HG03025 (cell line): Measurements from ENCODE around the gene COTL1.
"Not testable (repeated sequence)": the region's sequence is repeated elsewhere in the genome, so short reads cannot be mapped to it uniquely, and the experiment has no call there.

Source experiments
- ATAC-seq: cut with Tn5 transposase; IDR thresholded peaks from one replicate; pipeline ENCODE4 v1.9.1; 2021; ENCODE audit warnings: mild to moderate bottlenecking, moderate library complexity; ENCODE audit not compliant: unreplicated experiment, low FRiP score

Gene COTL1

GRCh38 chr16:84535408-84535807 is 82.5 kb downstream of the COTL1 start:
- ATAC-seq, result no peak

DNA sequence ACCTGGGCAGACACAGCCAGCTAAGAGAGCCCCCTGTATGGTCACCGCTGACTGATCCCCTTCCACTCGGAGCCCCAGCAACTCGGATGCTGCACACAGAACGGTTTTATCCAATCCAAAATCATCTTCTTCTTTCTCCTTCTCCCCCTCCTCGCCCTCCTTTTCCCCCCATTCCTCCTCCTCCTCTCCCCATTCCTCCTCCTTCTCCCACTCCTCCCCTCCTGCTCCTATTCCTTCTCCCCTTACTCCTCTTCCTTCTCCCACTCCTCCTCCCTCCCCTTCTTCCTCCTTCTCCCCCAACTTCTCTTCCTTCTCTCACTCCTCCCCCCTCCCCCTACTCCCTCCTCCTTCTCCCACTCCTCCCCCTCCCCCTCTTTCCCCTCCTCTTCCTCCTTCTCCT is 83.1 kb downstream of the COTL1 start:
- no peak for ATAC-seq

- no peak for ATAC-seq
Observed at GRCh38 chr16:84532855-84533486, 84.9 kb downstream of the COTL1 start.

GRCh38 chr16:84532291-84532724 is 85.6 kb downstream of the COTL1 start:
- no peak for ATAC-seq

DNA sequence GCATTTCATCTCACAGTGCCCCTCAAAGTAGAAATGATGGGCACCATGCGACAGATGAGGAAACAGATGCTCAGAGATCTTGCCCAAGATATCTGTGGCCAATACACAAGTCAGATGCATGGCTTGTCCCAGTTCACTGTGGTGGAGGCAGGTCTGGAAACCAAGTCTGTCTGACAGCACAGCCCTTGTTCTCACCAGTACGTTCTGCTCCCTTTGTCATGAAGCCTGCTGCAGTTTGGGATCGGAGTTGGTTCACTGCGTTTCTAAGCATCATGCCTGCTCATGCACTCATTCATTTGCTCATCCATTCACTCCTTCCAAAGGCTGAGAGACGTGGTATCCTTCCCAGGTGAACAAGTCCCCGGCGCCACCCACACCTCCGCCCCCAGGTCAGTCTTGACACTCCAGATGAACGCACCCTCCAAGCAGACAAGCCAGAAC is 86.2 kb downstream of the COTL1 start:
- no peak for ATAC-seq

- ATAC-seq, result no peak
Observed at GRCh38 chr16:84530590-84530989, 87.3 kb downstream of the COTL1 start.

GRCh38 chr16:84529607-84530006 is 88.3 kb downstream of the COTL1 start:
- no peak for ATAC-seq

GRCh38 chr16:84528322-84528721 is 89.6 kb downstream of the COTL1 start:
- ATAC-seq, result no peak

DNA sequence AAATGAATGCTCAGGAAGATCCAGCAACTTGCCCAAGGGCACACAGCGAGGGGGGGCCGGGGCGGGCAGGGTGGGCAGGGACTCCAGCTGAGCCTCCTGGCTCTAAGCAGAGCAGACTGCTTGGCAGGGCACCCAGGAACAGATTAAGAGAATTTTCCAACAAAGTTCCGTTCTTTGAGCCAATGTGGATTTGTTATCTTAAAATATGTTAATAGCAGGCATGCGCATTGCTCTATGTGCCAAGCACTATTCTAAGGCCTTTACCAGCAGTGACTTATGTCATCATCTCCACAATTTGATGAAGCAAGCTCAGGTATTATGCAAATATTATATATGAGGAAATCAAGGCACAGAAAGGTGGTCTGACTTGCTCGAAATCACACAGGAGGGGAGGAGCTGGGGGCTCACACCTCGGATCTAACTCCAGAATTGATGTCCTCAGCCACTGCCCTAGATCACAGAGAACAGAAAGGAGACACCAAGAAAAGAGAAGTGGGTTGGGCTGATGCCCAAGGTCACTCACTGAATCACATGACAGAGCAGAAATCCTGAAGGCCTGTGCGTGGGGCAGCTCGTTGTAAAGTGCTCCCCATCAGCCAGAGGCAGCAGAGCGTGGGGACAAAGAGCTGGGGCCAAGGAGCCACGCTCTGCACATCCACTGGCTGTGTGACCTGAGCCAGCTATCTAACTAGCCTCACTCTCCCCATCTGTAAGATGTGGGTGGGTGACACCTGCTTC is 90.2 kb downstream of the COTL1 start:
- no peak for ATAC-seq

- no peak for ATAC-seq
Observed at GRCh38 chr16:84526794-84527531, 90.9 kb downstream of the COTL1 start.

- ATAC-seq, result not testable (repeated sequence)
Observed at GRCh38 chr16:84524941-84525581, 92.8 kb downstream of the COTL1 start.

- no peak for ATAC-seq
Observed at GRCh38 chr16:84524346-84524920, 93.4 kb downstream of the COTL1 start.

DNA sequence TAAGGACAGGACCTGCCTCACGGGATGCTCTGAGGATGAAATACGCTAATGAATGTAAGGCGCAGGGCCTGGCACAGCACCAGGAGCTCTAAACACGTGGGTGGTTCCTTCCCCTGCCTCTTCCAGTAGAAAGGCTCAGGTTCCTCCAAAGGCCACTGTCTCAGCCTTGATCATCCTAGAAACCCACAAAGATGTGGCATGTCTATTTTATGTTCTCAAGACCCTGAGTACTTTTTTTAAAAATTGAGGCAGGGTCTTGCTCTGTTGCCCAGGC is 96.4 kb downstream of the COTL1 start:
- no peak for ATAC-seq

GRCh38 chr16:84520725-84521496 is 97.0 kb downstream of the COTL1 start:
- no peak for ATAC-seq

DNA sequence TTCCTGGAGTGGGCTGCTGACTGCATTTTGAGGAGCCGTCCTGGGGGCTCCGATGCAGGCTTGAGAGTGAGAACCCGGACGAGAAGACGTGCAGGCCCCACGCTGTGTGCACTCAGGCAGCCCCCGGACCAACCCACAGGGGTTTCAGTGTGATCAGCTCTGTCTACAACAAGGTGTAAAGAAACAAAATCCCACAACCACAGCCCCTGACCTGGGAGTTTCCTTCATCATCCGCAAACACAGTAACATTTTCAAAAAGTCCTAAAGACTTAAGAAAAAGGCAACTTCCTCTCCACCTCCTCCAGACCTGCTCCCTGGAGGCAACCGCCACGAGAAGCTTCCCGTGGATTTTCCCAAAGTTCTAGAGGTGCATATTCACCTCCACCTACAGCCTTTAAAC is 98.0 kb downstream of the COTL1 start:
- no peak for ATAC-seq

GRCh38 chr16:84518804-84519341 is 99.0 kb downstream of the COTL1 start:
- no peak for ATAC-seq

DNA sequence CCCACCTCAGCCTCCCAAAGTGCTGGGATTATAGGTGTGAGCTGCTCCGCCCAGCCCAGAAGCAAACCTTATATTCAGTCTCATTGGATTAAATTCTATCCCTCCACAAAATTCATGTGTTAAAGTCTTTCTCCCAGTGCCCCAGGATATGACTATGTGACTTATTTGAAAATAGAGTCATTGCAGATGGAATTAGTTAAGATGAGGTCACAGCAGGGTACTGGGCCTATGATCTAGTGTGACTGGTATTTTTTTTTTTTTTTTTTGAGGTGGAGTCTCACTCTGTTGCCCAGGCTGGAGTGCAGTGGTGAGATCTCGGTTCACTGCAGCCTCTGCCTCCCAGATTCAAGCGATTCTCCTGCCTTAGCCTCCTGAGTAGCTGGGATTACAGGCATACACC is 99.7 kb downstream of the COTL1 start:
- not testable (repeated sequence) for ATAC-seq

- ATAC-seq, result no peak
Observed at GRCh38 chr16:84517366-84517765, 100.5 kb downstream of the COTL1 start.
